GM21528 (cell line): ENCODE measurements around the gene TMEM238.

Experiments used
- ATAC-seq: cut with Tn5 transposase; IDR thresholded peaks from one replicate; pipeline ENCODE4 v1.9.1; 2021; ENCODE audit warnings: mild to moderate bottlenecking, moderate library complexity; ENCODE audit not compliant: unreplicated experiment, low FRiP score

Gene TMEM238

DNA sequence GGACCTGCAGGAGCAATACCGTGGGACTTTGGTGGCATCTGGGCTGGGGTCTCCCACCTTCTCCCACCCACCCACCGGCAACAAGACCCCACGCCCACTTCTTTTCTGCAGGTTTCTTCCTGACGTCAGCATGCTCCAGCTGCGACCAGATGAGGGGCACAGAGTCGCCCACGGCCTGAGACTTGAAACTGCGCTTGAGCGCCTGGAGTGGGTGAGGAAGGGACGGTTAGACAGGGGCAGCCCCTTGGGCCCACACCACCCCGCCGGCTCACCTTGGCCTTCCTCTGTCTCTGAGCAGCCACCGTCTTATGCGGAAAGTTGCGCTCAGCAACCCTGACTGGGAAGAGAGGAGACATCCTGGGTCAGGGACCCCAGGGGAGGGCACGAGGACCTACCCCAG, 23.2 kb downstream of the TMEM238 start:
- no peak for ATAC-seq

DNA sequence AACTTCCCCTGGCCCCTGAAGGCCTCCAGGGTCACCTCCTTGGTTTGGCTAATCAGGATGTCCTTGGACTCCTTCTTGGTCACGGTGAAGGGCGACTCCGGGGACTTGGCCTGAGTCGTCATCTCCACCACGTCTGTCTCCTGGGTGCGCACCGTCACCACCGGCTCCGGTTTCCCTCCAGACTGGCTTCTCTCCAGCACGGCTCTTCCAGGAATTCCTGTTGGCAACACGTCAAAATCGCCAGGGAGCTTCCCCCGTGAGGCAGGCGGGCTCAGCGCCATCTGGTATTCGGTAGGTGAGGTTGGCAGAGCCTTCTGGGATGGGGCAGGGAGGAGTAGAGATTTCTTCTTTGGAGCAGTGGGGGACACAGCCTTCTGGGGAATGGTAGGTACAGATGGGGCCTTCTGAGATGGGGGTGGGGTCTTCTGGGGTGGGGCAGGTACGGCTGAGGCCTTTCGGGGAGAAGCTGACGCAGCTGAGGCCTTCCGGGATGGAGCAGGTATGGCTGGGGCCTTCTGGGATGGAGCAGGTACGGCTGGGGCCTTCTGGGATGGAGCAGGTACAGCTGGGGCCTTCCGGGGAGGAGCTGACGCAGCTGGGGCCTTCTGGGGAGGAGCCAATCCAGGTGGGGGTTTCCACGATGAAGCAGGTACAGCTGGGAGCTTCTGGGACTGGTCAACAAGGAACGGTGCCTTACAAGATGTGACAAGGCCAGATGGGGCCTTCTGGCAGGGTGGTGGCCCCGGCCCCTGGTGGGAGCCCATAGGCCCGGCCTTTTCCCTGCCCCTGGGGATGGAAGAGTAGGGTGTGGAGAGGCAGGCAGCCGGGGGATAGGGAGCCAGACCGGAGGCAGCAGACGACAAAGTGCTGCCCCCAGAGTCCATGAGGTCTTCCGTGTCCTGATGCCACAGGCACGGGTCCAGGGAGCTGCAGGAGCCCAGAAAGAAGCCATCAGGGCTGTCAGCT, 24.9 kb downstream of the TMEM238 start:
- ATAC-seq = no peak

DNA sequence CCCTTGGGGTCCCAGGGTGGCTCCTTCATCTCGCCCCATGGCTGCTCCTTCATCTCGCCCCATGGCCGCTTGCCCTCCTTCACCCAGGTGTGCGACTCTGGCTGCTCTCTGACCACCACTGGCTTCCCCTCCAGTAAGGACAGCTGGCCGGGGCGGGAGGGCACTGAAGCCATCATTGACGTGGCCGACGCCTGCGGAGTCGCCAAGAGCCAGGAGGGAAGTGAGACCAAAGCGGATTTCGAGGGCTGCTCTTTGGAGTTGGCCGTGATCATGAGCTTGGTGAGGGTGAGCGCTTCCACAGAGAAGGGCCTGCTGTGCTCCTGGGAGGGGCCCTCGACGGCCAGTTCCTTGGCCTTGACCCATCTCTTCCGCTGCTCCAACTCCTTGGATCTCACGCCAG, 25.6 kb downstream of the TMEM238 start:
- ATAC-seq = no peak

GRCh38 chr19:55355213-55355821, 28.8 kb downstream of the TMEM238 start:
- no peak for ATAC-seq

DNA sequence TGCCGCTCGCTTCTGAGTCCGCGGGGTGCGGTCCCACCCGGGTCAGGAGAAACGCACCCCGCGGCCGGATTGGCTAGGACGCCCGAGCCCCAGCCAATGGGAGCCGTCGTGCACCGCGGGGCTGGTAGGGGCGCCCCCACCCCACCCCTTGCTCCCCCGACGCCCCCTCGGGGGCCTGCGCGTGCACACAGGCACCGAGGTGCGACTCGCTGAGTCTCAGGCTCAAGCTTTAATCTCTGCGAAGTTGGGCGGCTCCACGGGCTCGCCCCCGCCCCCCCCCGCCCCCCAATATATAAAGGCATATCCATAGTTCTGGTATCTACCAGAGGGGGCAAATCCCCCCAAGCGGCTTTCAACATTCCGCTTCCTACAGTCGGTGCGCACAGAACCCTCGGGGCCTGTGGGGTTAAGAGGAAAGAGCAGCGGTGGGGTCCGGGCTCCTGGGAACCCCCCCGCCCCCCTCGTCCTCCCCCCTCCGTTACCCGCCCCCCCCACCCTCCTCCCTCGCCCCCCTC, 29.3 kb downstream of the TMEM238 start, which contains the start of gene COX6B2:
TSS of gene COX6B2 (minus strand) at position 22 of the 515 bp plus-strand sequence. CDS start 198 bp downstream, outside the sequence.
- ATAC-seq = no peak

DNA sequence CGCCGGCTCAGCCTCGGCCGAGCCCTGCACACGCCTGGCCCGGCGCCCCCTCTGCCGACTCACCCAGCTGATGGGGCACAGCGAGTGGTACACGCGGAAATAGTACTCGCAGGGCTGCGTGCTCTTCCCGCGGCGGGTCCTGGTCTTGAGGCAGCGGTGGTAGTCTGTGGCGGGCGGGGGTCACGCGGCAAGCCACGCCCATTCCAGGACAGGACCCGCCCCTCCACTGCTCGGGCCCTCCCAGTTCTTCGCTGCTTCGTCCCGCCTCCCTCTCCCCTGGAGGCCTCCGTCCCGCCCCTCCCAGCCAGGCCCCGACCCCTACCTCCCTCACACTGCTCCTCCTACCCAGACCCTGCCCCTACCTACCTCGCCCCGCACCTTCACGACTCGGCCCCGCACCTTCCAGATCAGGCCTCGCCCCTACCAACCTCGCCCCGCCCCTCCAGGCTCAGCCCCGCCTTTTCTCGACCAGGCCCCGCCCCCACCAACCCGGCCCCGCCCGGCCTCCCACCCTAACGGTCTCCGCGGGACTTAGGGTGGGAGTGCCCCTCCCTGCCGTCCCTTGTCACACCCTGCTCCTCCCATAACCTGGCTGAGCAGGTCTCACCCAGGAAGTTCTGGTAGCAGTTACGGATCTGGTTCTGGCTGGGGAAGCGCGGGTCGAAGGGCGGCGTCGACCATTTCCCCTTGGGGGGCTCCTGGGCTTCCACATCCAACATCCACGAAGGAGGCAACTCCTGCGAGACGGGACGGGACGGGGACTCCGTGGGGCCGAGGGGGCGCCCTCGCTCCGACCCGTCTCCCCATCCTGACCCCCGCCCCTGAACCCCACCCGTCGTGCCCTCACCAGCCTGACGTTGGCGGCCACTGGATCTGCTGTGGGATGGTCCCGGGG, 30.0 kb downstream of the TMEM238 start:
- ATAC-seq = no peak

GRCh38 chr19:55353356-55353802, 30.7 kb downstream of the TMEM238 start:
- ATAC-seq = no peak

DNA sequence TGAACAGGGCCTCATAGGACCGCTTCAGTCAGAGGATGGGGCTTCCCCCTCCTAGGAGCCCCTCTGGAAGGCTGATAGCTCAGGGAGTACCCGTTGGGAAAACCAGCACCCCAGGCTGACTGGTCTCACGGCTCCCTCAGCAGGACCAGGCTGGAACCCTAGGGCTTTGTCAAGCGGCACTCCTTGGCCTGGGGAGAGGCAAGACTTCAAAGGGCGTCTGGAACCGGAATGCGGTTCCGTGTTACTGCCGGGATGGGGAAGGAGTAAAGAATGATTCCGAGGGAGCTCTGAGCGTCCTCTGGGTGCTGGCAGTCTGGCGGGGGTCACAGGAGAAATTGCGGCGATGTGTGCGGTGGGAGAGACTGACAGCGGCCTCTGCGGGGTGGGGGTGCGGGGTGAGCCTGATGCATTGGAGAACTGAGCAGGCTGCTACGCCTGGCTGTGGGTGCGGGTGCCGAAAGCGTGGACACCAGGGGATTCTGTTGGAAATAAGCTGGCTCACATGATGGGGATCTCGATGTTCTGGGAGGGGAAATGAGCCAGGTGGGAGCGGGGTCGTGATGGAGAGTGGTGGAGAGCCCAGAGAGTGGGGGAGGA, 31.4 kb downstream of the TMEM238 start:
- ATAC-seq = no peak

GRCh38 chr19:55352040-55352439, 32.1 kb downstream of the TMEM238 start:
- ATAC-seq = no peak

DNA sequence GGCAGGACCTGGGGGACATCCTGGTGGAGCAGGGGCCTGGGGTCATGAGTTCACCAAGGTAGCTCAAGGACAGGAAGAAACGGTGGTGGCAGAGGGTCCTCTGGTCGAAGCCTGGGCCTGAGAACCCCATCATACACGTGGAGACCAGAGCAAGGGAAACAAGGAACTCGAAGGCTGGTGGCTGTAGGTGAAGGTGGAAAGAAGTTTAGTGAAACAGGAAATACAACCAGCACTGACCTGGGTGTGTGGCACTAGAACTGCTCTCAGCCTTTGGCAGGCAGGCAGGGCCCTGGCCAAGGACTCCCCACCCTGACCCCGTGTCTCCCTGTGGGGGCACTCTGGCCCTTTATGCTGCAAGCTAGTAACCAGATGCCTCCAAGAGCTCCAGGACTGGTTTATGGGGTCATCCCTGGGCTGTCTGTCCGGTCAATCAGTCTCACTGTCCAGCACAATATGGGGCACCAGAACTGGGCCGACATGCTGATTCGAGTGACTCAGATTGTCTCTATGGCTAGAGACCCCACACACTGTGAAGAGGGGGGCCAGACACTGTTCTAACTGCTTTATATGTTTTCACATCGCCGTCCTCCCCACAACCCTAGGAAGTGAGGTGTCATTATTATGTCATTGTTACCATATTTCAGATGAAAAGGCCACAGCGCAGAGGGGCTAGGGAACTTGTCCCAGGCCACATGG, 33.3 kb downstream of the TMEM238 start:
- no peak for ATAC-seq

GRCh38 chr19:55348317-55349034, 35.6 kb downstream of the TMEM238 start:
- ATAC-seq = no peak

- ATAC-seq = no peak
Measured at GRCh38 chr19:55347442-55348009, 36.6 kb downstream of the TMEM238 start.

DNA sequence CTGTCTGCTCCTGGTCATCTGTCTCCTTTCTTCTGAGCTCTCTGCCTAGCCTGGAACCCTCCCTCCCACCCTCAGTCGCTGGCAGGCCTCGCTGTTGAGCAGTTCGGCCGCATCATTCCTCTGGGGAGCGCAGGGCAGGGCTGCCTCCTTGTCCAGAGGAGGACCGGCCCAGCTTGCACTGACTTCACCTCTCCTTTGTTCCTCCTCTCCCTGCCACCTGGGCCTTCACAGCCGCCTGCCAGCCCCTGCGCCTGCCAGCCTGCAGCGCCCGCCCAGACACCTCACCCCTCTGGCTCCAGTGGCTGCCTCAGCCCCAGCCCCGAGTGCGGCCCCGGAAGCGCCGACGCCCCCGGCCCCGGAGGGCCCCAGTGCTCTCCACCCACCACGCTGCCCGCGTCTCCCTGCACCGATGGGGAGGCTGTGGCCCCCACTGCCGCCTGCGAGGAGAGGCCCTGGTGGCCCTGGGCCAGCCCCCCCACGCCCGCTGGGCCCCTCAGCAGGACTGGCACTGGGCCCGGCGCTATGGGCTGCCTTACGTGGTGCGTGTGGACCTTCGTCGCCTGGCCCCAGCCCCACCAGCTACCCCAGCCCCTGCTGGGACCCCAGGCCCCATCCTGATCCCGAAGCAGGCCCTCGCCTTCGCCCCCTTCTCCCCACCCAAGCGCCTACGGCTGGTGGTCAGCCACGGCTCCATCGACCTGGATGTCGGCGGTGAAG, 37.2 kb downstream of the TMEM238 start:
- ATAC-seq = no peak

DNA sequence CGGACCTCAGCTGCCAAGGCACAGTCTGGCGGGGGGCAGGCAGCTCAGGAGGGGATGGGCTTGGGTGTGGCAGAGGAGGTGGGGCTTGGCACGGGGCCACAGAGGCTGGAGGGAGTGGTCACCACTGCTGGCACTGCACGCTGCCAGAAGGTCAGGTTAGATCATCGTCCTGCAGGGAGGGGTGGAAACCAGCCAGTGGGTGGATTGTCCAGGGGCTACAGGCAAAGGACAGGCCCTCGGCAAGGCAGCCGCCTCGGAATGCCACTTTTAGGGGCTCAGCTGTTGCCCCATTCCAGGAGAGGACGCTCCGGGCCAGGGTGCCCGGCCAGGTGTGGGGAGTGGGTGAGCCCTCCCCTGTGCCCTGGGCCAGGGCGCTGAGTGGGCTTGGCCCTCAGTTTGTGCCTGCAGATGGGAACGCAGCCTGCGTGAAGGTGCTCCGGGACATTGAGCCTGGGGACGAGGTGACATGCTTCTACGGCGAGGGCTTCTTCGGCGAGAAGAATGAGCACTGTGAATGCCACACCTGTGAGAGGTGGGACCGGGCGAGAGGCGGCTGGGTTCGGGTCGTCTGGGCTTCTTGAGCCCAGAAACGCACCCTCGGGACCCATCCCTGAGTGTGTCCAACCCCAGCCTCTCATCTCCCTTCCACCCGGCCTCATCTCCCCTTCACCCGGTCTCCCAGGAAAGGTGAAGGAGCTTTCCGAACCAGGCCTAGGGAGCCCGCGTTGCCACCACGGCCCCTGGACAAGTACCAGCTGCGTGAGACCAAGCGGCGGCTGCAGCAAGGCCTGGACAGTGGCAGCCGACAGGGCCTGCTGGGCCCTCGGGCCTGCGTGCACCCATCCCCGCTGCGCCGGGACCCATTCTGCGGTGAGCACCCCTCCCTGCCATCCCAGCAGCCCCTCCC, 38.0 kb downstream of the TMEM238 start:
- no peak for ATAC-seq

DNA sequence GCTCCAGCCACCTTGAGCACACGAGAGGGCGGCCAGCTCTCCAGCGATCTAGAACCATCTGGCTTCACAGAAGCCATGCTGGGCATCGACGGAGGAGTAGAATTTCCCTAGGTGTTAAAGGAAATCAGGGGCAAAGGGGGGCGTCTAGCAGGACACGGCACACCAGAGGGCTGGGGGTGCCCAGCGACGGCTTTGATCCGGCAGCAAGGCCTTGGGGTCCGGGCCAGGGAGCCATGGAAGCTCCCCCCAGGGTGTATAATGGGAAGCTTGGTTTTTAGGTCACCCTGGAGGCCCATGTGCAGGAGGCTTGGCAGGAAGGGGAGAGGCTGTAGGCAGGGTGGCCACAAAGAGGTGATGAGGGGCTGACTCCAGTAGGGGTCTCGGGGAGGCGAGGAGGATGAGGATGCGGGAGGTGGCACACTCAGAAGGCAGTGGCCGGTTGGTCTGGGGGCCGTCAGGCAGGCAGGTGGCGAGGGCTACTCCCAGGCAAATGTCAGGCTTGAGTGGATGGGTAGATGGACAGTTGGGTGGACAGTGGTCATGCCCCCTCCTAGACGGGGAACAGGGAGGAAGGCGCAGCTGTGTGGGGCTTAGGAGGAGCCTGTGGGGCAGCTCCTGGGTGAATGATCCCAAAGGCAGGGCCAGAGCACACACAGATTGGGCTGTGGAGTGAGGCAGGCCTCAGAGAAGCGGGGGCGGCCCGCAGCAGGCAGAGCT, 38.8 kb downstream of the TMEM238 start:
- no peak for ATAC-seq

GRCh38 chr19:55344444-55344843, 39.6 kb downstream of the TMEM238 start:
- no peak for ATAC-seq
